Measurements from ENCODE around the gene PPP1R12A. TPM values are rescaled to one million over a fixed set of nuclear protein-coding genes. Genes with fewer than 3 reads are reported as not detected.
A peak's percentile ranks its signal among the peaks of the same experiment; 100 is the strongest.

PPP1R12A gene
- total RNA-seq, 1 donor from 2014 or later = 374 TPM

DNA sequence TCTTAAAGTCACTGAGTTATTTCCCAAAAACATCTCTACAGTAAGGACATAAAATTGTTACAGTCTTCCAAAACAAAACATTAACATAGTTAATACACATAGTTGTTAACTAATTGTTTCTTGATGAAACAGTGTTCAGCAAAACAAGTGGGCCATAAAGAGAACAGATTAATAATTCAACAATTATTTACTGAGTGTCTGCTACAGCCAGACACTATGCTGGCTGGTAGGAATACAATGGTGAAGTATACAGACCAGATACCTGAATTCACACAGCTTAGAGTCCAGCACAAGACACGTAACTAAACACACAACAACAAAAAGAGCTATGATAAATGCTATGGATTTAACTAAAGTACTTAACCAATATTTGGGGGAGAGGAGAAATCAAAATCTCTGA lies 47.0 kb downstream of the PPP1R12A start:
- no peak overlapping the region for H3K4me3 ChIP-seq
- peaks cover 0 to 54% of the 10 kb centered on the region in 2 donors for H3K4me1 ChIP-seq
- no peaks in the 10 kb centered on the region for H3K36me3 ChIP-seq
- TF ChIP-seq, protein P1, sequence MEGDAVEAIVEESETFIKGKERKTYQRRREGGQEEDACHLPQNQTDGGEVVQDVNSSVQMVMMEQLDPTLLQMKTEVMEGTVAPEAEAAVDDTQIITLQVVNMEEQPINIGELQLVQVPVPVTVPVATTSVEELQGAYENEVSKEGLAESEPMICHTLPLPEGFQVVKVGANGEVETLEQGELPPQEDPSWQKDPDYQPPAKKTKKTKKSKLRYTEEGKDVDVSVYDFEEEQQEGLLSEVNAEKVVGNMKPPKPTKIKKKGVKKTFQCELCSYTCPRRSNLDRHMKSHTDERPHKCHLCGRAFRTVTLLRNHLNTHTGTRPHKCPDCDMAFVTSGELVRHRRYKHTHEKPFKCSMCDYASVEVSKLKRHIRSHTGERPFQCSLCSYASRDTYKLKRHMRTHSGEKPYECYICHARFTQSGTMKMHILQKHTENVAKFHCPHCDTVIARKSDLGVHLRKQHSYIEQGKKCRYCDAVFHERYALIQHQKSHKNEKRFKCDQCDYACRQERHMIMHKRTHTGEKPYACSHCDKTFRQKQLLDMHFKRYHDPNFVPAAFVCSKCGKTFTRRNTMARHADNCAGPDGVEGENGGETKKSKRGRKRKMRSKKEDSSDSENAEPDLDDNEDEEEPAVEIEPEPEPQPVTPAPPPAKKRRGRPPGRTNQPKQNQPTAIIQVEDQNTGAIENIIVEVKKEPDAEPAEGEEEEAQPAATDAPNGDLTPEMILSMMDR (IDR thresholded peaks at IDR 0.05) = no peak
- no peak overlapping the region for H3K27ac ChIP-seq
- H3K27me3 ChIP-seq = no peaks in the 10 kb centered on the region
- H3K9me3 ChIP-seq = no peaks in the 10 kb centered on the region
- intact Hi-C loops (cut with DNase I) = loop anchor here (2.0 kb wide), 2 partner anchors 47 to 157 kb away; partner anchors contain the start of gene PPP1R12A
- no peak for DNase-seq (ENCODE audit: low spot score in 2 of 2)

DNA sequence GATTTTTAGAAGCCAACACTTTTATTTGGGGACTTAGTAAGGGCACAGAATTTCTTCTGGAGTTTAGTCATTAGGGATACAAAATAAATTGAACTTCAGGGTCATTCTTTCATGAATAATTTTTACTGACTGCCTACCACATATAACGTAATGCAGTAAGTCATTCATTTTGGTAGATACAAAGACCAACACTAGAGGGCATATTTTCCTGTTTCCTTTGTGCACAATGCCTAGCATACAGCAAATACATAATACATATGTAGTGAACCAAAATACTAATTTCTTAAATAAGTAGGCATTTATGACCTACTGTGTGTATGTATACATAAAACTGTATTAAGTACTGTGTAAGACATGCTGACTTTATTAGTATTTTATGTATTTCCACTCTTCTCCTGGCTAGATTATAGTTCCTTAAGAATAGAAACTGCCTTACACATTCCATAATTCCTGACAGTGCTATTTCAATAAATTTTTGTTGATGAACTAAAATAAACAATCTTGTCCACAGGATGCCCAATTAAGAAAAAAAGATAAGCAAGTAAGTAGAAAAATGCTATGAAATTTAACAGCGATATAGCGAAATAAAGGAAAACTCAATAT lies 47.9 kb downstream of the PPP1R12A start:
- intact Hi-C loops (cut with DNase I) = loop anchor here (2.0 kb wide), 2 partner anchors 48 to 158 kb away; partner anchors contain the start of gene PPP1R12A
- DNase-seq (ENCODE audit: low spot score in 2 of 2) = no peak
- TF ChIP-seq, protein P1 (IDR thresholded peaks at IDR 0.05) = peak in 2 of 3 experiments; percentile 49 to 55
- Histone ChIP-seq H3K27ac (no peak overlapping the region), H3K36me3 (no peaks in the 10 kb centered on the region), H3K9me3 (no peaks in the 10 kb centered on the region), H3K4me3 (no peak overlapping the region), H3K4me1 (peaks cover 0 to 56% of the 10 kb centered on the region in 2 donors), H3K27me3 (no peaks in the 10 kb centered on the region)

DNA sequence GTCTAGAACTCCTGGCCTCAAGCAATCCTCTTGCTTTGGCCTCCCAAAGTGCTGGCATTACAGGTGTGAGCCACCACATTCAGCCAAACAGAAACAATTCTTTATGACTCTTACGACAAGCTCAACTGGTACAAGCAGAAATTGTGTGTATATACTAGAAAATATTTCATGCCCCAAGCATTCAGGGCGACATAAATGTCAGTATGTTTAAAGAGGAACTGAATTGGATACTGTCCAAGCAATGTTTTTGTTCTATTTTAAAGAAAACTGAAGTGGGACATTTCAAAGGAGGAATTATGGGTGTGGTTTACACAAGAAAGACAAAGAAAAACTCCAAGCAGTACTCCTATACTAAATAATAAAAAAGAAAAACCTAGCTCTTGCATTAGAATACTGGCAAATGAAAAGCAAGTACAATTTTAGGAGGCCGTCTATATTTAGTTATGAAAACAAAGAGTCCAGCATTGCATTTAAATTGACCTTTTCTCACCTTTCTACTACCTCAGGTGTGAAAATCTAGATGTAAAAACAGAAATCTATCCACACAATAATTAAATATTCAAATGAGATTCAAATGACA lies 48.9 kb downstream of the PPP1R12A start:
- Histone ChIP-seq H3K4me1 (peaks cover 0 to 53% of the 10 kb centered on the region in 2 donors), H3K27me3 (no peaks in the 10 kb centered on the region), H3K36me3 (no peaks in the 10 kb centered on the region), H3K9me3 (no peaks in the 10 kb centered on the region), H3K27ac (peak overlapping the region; percentile 9 to 69), H3K4me3 (peak overlapping the region in 1 of 2 donors; percentile 8)
- intact Hi-C loops (cut with DNase I) = loop anchor here (2.0 kb wide), 3 partner anchors 49 to 301 kb away; partner anchors contain the start of gene PPP1R12A
- TF ChIP-seq, protein P1 (IDR thresholded peaks at IDR 0.05) = no peak
- no peak for DNase-seq (ENCODE audit: low spot score in 2 of 2)

DNA sequence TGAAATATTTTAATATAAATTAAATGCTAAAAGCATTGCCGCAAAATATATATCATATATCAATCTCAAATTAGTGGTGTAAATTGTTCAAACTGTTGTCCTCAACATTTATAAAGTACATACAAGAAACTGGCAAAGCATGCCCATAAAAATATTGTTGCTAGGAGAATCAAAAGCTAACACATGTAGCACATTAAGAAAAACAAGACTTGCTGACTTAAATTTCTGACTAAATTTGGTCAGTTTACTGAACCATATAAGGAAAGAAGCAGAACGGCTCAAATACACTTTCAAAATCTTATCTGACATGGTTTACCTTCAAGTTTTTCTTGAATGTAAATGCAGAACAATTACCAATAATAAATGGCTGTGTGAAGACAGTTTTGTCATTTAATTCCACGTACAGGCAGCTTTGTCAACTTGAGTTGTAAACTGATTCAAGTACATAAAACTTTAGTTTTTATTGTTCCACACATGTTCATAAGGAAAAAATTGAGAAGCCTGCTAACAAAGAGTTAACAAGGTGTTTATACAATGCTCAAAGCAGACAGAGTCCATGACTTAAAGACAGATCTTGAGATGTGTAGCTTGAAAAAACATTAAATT lies 50.4 kb downstream of the PPP1R12A start:
- Histone ChIP-seq H3K27me3 (no peaks in the 10 kb centered on the region), H3K27ac (peak overlapping the region; percentile 9 to 69), H3K9me3 (no peaks in the 10 kb centered on the region), H3K4me3 (peak overlapping the region in 1 of 2 donors; percentile 36), H3K36me3 (no peaks in the 10 kb centered on the region), H3K4me1 (peaks cover 0 to 54% of the 10 kb centered on the region in 2 donors)
- TF ChIP-seq, protein P1 (IDR thresholded peaks at IDR 0.05) = no peak
- DNase-seq (ENCODE audit: low spot score in 2 of 2) = no peak
- intact Hi-C loops (cut with DNase I) = loop anchor here (2.0 kb wide), 1 partner anchor 302 kb away; no protein-coding TSS in a partner anchor

DNA sequence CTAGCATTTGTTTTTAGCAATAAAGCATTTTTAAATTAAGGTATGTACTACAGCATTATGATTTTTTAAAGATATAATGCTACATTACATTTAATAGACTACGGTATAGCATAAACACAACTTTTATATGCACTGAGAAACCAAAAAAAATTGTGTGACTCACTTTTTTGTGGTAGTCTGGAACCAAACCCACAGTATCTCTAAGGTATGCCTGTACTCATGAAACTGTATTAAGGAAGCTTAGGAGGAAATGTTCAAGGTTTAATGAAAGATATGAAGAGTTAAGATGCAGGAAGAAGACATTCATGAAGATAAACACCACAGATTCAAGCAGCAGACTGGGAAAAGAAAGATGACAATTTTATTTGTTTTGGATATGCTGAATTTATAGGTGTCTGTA lies 51.7 kb downstream of the PPP1R12A start:
- H3K27ac ChIP-seq = peak overlapping the region; percentile 9 to 69
- no peaks in the 10 kb centered on the region for H3K27me3 ChIP-seq
- TF ChIP-seq, protein P1 (IDR thresholded peaks at IDR 0.05) = no peak
- H3K36me3 ChIP-seq = no peaks in the 10 kb centered on the region
- H3K4me1 ChIP-seq = peaks cover 0 to 45% of the 10 kb centered on the region in 2 donors
- H3K4me3 ChIP-seq = no peak overlapping the region
- intact Hi-C loops (cut with DNase I) = no loop called here
- H3K9me3 ChIP-seq = no peaks in the 10 kb centered on the region
- DNase-seq (ENCODE audit: low spot score in 2 of 2) = no peak
